ENCODE results near the gene PIR.

PIR gene

DNA sequence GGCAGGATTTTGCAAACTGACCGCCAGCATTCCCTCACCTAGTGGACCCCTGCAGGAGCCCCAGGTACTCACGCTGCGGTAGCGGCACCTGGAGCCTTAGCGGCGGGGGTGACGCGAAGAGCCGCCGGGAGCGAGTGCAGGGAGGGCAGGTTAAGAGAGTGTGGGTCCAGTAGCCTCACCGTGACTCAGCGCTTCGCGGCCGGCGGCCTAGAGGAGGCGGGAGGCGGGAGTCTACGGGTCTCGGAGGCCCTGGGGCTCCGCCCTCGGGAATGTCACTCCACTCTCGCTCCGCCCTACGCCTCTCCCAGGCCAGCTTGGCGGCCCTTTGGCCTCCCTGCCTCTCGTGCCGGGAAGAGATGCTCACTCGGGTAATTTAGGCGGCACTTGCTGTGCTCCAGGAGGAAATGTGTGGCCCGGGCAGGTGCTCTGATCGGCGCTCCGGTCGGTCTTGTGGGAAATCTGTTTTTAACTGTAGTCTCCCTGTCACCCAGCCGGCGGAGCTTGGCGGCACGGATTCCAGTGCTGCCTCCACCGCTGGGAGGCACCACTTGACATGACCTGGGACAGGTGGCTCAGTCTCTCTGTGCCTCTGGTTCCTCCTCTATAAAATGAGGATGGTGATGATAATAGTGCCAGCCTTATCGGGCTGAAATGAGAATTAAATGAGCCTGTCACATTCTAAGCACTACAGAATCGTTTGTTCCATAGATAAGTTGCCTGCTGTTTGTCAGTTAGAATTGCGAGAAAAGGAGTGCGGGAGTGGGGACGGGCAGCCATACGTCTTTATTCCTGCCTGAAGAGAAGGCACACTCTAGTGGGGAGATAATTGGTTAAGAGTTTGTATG lies at the start of gene PIR:
Gene PIR, minus strand, starts transcription at position 216 of the 845 bp plus-strand sequence. CDS start 2,076 bp downstream, outside the sequence.
- peak; percentile 43 for FAIRE-seq

GRCh38 chrX:15530318-15530717 lies 37.2 kb upstream of the PIR start:
- no peak for FAIRE-seq

GRCh38 chrX:15529165-15529564 lies 36.0 kb upstream of the PIR start:
- no peak for FAIRE-seq

DNA sequence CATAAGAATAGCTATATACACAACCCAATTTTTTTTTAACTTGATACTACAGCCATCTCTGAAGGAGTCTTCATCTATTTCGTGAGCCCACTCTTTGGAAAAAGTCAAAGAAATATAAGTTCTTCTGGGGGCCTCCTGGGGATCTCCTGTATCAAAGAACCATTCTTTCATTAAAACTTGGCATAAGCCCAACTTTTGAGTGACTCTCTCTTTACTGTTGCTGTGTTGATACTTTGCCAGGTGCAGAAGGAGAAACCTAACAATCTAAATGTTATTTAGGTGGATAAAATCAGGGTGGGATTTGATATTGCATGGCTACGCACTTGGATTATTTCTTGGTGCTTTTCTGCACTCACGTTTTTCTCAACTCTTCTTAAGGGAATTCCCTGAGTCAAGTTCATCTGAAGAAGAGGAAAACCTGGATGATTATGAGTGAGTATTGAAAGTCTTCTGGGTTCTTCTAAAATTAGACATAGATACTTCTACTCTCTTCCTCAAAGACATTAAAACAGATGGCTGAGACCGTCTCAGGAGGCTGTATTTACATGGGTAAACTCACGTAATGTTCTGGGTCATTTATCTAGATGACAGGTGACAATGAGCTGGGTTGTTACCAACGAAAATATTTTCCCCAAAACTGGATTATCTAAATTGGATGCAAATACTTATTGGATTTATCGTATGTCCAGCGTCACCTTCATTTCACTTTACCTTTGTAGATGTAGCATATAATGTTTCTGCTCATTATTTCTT lies 32.7 kb upstream of the PIR start:
- FAIRE-seq, result no peak

- no peak for FAIRE-seq
These were observed 31.3 kb upstream of the PIR start for GRCh38 chrX:15524417-15524816.

GRCh38 chrX:15523088-15523487 lies 30.0 kb upstream of the PIR start:
- FAIRE-seq, result no peak

DNA sequence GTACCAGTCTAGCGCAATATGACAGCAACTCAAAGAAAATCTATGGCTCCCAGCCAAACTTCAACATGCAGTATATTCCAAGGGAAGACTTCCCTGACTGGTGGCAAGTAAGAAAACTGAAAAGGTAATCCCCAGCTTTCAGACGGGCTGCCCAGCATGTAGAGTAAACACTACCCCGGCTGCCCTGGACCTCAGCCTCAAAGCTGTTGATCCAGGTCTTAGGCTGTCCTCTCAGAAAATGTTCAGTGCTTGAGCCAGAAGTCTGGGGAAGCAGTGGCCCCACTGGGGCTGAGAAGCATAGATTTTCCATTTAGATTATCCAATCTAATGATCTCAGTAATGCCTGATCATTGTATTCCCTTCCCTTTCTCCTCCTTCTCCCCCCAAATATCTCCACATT lies 29.3 kb upstream of the PIR start:
- FAIRE-seq, result no peak

- FAIRE-seq, result no peak
These were observed 22.8 kb upstream of the PIR start for GRCh38 chrX:15515931-15516330.

GRCh38 chrX:15514279-15514678 lies 21.1 kb upstream of the PIR start:
- no peak for FAIRE-seq

GRCh38 chrX:15512401-15512965 lies 19.4 kb upstream of the PIR start:
- no peak for FAIRE-seq

- FAIRE-seq, result no peak
These were observed 18.4 kb upstream of the PIR start for GRCh38 chrX:15511563-15511962.

DNA sequence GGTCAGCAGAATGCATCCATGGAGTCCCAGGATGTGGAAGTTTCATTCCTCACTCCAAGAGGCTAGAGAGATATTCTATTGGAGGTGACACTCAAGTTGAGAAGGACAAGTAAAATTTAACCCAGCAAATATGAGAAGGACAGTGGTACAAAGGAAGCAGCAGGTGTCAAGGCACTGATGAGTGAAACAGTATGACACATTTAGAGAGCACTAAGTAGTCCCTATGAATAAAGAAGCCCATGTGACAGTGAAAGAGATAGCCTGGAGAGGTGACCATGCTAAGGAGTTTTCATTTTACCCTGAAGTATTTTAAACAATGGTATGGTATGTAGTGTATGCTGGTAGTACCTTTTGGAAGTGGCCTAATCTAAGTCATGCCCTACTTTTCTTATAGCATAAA lies 16.7 kb upstream of the PIR start:
- no peak for FAIRE-seq

DNA sequence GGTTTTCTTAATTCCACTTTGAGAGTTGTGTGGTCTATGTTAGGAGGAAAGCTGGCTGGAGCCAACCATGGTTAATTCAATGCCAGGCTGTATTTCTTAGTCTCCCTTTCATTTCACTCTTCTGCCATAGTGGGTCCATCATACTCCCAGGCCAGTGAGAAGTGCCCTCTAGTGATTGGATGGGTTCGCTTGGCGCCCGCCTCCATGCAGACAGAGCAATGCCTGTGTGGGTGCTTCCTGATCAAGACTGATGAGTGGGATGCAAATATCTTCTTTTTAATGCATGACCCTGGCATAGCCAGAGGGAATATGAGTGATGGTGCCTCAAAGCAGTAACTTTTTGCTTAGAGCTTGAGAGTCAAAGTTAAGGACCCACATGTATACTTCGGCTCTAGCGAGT lies 13.9 kb upstream of the PIR start:
- no peak for FAIRE-seq

DNA sequence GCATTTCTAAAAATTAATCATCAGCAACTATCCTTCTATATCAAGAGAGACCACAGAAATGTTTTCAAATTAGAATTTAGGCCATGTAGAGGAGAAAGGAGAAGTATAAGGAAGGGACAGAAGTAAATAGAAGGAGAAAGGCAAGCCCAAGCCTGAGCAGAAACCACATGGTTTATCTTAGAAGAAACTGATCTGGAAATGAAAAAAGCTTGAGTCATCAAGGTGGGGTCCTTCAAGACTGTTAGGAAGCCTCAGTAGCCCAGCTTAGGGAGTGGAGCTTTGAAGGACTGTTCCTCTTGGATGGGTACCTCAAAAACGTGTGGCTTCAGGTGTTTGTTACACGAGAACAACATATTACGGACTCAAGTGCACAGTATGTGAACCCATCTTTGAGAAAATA lies 12.0 kb upstream of the PIR start:
- no peak for FAIRE-seq

GRCh38 chrX:15504661-15505060 lies 11.5 kb upstream of the PIR start:
- no peak for FAIRE-seq

DNA sequence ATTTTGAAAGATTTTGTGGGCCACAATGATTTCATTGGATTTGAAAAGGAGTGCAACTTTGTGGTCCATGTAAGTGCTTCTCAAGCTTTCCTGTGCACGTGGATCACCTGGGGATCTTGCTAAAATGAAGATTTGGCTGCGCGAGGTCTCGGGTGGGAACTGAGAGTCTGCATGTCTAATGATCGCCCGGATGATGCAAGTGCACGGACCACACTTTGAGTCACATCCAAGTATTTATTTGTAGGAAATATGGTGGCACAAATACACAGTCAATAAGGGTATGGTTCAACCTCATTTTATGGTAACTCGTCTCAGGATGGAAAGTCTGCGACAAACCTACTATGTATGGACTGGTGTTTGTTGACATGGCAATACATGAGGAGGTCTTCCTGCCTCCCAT lies 8.4 kb upstream of the PIR start:
- FAIRE-seq, result no peak

GRCh38 chrX:15500497-15500966 lies 7.4 kb upstream of the PIR start, which contains the start of gene BMX:
TSS of gene BMX (plus strand) at chrX:15500807. CDS start at chrX:15508354, 7,547 bp downstream.
- FAIRE-seq, result no peak

DNA sequence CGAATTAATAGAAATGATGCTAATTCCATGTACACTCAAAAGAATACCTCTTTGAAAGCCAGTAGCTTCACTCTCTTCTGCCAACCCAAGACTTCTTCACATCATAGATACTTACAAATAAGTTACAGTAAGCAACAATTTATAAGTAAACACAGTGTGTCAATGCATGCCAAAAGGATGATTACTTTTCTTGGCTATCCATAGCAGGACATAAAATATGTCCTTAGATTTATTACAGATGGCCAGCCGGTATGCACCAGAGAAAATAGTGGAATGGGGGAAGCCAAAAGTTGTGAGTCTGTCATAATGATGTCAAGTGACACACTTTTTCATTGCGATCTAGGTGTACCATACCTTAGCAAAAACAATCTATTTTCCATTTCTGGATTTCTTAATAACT lies 6.8 kb upstream of the PIR start:
- no peak for FAIRE-seq

DNA sequence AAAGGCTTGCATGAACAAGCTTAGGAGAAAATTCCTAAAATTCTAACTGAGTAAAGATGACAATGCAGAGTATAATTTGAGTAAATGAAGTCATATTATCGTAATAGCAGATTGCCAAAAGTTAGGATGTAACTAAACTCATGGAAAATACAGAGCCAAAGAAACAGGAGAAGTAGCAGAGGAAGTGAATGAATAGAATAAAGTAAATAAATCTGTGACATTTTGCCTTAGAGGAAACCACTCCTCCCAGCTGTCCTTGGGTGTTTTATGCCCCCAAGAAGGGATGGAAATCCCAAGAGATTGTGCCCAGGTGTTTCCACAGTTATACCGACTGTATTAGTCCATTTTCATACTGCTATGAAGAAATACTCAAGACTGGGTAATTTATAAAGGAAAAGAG lies 5.6 kb upstream of the PIR start:
- no peak for FAIRE-seq

GRCh38 chrX:15497865-15498264 lies 4.7 kb upstream of the PIR start:
- FAIRE-seq, result peak; percentile 32

- FAIRE-seq, result no peak
These were observed 3.7 kb upstream of the PIR start for GRCh38 chrX:15496824-15497223.

GRCh38 chrX:15495801-15496200 lies 2.7 kb upstream of the PIR start:
- no peak for FAIRE-seq

- FAIRE-seq, result no peak
These were observed 664 bp downstream of the PIR start for GRCh38 chrX:15492469-15492868.

DNA sequence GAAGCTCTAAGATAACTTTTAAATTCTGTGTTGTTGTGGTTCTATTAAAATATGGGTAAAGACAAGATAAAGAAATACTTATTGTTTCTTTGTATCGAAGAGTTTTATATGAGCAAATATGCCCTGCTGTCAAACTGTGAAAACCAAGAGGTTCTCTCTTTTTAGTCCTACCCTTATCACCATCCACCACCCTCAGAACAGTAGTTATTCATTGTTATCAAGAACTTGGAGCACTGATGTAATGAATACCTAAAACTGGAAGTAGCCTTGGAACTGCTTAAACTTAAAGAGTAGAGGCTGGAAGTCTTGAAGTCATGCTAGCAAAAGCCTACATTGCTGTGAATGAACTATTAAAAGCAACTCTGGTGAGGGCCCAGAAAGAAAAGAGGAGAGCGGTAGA lies 9.2 kb downstream of the PIR start:
- FAIRE-seq, result no peak

Data from A204.1 (cell line).